Measurements from ENCODE around the gene NDUFAF3.

The NDUFAF3 gene

DNA sequence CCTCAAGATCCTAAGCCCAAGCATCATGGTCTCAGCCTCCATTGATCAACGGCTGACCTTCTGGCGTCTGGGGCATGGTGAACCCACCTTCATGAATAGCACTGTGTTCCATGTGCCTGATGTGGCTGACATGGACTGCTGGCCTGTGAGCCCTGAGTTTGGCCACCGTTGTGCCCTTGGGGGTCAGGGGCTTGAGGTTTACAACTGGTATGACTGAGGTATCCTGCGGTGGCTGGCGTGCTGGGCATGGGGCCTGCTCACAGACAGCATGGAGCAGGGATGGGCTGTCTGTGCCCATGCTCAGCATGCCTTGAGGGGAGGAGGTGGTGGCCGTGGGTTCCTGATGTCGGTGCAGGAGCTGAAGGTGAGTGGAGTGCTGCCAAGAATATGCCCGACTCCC, 6.8 kb upstream of the NDUFAF3 start:
- TF ChIP-seq, protein P1, sequence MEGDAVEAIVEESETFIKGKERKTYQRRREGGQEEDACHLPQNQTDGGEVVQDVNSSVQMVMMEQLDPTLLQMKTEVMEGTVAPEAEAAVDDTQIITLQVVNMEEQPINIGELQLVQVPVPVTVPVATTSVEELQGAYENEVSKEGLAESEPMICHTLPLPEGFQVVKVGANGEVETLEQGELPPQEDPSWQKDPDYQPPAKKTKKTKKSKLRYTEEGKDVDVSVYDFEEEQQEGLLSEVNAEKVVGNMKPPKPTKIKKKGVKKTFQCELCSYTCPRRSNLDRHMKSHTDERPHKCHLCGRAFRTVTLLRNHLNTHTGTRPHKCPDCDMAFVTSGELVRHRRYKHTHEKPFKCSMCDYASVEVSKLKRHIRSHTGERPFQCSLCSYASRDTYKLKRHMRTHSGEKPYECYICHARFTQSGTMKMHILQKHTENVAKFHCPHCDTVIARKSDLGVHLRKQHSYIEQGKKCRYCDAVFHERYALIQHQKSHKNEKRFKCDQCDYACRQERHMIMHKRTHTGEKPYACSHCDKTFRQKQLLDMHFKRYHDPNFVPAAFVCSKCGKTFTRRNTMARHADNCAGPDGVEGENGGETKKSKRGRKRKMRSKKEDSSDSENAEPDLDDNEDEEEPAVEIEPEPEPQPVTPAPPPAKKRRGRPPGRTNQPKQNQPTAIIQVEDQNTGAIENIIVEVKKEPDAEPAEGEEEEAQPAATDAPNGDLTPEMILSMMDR (conservative IDR thresholded peaks at IDR 0.05; ENCODE audit: control insufficient read depth, insufficient read depth, low read depth, low read length): no peak
- no peak overlapping the region for H3K4me3 ChIP-seq (ENCODE audit: control insufficient read depth, low read depth, low read length)
- no peak for DNase-seq (ENCODE audit: low read depth)

DNA sequence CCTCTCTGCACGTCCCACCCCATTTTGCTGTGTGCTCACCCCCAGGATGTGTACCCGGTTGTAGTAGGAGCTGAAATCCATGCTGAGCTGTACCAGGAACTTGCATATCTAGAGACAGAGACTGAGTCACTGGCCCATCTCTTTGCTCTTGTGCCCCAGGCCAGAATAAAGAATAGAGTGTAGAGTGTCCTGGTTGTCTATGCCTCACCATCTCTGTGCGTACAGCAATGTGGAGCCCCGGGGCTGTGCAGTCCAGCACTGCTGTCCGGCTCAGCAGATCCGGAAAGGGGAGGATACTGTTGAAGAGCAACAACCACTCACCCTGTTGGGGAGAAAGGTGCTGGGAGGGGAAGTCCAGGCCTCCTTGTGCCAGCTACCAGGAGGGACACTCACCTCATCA, 6.2 kb upstream of the NDUFAF3 start:
- TF ChIP-seq, protein P1 (conservative IDR thresholded peaks at IDR 0.05; ENCODE audit: control insufficient read depth, insufficient read depth, low read depth, low read length): no peak

DNA sequence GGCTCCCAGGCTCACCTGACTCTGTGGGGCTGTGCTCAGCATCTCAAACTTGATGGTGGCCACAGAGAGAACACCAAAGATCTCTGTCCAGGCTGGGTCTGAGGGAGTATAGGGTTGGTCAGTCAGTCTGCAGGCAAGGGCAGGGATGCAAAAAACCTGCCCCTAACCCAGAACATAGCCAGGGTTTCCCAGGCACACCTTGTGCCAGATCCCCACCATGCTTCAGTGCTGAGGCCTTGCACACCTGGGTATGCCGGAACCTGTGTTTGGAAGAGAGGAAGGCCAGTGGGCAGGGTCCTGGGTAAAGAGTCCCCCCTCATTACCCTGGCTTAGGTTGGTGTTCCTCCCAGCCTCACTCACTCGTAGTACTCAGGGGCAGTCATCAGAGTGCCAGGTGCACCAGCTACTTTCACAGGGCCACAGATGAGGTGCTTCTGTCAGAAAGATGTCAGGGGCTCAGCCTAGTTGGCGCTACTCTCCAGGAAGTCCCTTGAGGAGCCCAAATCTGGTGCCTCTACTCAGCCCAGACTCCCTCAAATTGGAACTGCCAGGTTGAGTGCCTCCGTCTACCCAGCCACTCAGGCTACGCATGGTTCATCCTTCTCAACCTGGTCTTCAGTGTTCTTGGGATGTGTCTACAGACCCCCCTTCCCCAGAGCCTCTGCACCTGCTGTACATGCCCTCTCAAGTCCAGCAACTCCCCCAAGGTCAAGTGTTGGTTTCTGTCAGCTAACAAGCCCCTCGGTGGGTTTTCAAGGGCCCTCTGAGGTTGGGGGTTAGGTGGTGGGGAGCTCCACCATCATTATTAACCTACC, 5.3 kb upstream of the NDUFAF3 start:
- TF ChIP-seq, protein P1 (conservative IDR thresholded peaks at IDR 0.05; ENCODE audit: control insufficient read depth, insufficient read depth, low read depth, low read length): no peak
- no peak for DNase-seq (ENCODE audit: low read depth)
- H3K4me3 ChIP-seq (ENCODE audit: control insufficient read depth, low read depth, low read length): no peak overlapping the region

More for the DNA sequence above, 6.2 kb upstream of the NDUFAF3 start:
- H3K4me3 ChIP-seq (ENCODE audit: control insufficient read depth, low read depth, low read length): no peak overlapping the region
- no peak for DNase-seq (ENCODE audit: low read depth)

DNA sequence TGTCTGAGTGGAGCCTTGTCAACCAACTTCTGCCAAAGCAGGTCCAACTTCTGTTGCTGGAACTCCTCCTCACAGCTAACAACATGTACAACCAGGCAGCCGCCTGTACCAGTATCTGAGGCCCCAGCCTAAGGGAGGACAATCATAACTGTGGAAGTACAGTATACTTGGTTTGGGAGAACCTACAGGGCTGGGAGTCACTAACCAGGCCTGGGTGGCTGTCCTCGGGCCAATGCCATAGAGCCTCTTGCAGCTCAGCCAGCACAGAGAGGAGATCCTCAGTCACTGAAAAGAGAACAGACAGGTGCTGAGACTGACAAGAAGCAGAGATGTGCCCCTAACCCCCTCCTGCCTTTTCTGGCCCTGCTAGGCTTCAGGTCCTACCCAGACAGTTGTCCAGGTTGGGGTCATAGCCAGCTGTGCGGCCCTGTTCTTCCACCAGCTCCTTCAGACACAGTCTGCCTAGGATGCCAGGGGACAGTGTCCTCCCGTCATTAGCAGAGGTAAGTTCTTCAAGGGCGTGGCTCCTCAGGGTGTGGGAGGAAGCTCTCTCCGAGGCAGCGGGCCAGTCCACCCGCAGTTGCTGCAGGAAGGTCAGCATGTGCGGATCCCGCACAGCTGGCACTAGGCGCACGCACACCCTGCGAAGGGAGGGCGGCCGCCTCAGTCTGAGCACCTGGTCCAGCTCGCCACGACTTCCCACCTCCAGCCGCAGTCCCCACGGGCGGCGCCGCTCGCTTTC, 4.5 kb upstream of the NDUFAF3 start:
- TF ChIP-seq, protein P1 (conservative IDR thresholded peaks at IDR 0.05; ENCODE audit: control insufficient read depth, insufficient read depth, low read depth, low read length): no peak
- no peak for DNase-seq (ENCODE audit: low read depth)
- H3K4me3 ChIP-seq (ENCODE audit: control insufficient read depth, low read depth, low read length): peak overlapping the region; percentile 74

DNA sequence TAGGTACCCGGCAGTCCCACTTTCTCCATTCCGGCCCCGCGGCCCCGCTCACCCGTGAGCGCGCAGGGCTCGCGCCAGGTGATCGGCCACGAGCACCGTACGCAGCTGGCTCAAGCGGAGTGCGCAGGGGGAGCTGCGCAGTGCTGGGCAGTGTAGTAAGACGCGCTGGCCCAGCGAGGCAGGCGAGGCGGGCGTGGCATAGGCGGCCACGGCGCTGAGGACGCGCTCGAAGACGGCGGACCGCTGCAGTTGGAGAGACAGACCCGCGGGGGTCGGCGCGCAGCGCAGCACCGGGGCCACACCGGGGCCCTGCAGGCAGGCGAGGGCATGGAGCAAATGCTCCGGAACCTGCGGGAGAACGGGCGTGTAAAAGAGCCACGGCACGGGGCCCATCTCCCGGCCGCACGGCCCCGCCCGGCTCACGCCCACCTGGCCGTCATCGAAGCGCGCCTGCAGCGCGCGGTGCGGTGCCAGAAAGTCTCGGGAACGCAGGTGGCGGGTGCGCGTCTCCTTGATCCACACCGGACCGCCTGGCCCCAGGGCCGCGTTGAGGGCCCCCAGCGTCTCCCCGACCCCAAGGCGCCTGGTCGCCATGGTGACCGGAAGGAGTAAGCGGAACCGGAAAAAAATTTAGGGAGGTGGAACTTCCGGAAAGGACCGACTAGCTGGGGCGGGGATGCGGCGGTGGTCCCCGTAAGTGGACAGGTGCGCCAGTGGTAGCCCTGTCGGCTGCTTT, 3.8 kb upstream of the NDUFAF3 start, which contains the start of gene DALRD3:
TSS of gene DALRD3 (minus strand) at position 610 of the 736 bp plus-strand sequence. CDS start at position 594, 16 bp downstream.
- DNase-seq (ENCODE audit: low read depth): peak; percentile 42
- H3K4me3 ChIP-seq (ENCODE audit: control insufficient read depth, low read depth, low read length): peak within 1 kb of the TSS; percentile 74

DNA sequence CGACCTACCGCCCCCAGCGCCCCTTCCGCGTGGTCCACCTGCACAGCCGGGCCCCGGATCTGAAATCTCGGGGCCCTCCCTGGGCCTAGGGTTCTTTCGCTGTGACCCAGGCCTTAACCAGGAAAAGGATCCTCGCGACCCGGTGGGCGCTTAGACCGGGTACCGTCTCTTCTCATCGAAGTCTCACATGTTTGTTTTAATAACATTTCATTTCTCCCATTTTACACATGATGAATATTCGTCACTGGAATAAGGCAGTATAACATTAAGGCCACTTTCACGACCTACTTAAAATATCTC, 3.3 kb upstream of the NDUFAF3 start:
- DNase-seq (ENCODE audit: low read depth): no peak
- H3K4me3 ChIP-seq (ENCODE audit: control insufficient read depth, low read depth, low read length): peak overlapping the region; percentile 74
- TF ChIP-seq, protein P1 (conservative IDR thresholded peaks at IDR 0.05; ENCODE audit: control insufficient read depth, insufficient read depth, low read depth, low read length): no peak

More for the DNA sequence above, 3.8 kb upstream of the NDUFAF3 start, which contains the start of gene DALRD3:
- TF ChIP-seq, protein P1 (conservative IDR thresholded peaks at IDR 0.05; ENCODE audit: control insufficient read depth, insufficient read depth, low read depth, low read length): no peak

All from fibroblast of mammary gland (primary cell).